ENCODE data around the gene HCN3. TPM values are rescaled to one million over a fixed set of nuclear protein-coding genes. Genes with fewer than 3 reads are reported as not detected.

Gene HCN3
- total RNA-seq, 1 experiment from 2014 or later, result 0.52 TPM

Other genes with a start within 250 kb of the HCN3 start
- not detected in 2 replicates for gene DCST2, start 243.7 kb upstream of the HCN3 start, total RNA-seq (2014; rRNA removed; shearing (Covaris generic))
- not detected in 2 replicates for gene DCST1, start 243.6 kb upstream of the HCN3 start, total RNA-seq (2014; rRNA removed; shearing (Covaris generic))
- gene ADAM15, start 226.1 kb upstream of the HCN3 start, total RNA-seq (2014; rRNA removed; shearing (Covaris generic)), result 51.8 and 64.3 TPM in 2 replicates
- gene EFNA4, start 213.7 kb upstream of the HCN3 start, total RNA-seq (2014; rRNA removed; shearing (Covaris generic)), result 24.4 and 26.9 TPM in 2 replicates
- 7.5 and 9.5 TPM in 2 replicates for gene EFNA3, start 198.6 kb upstream of the HCN3 start, total RNA-seq (2014; rRNA removed; shearing (Covaris generic))
- gene EFNA1, start 149.6 kb upstream of the HCN3 start, total RNA-seq (2014; rRNA removed; shearing (Covaris generic)), result 14.6 and 28.0 TPM in 2 replicates
- 35.8 and 40.5 TPM in 2 replicates for gene SLC50A1, start 141.6 kb upstream of the HCN3 start, total RNA-seq (2014; rRNA removed; shearing (Covaris generic))
- gene DPM3, start 136.9 kb upstream of the HCN3 start, total RNA-seq (2014; rRNA removed; shearing (Covaris generic)), result 53.2 and 72.4 TPM in 2 replicates
- 128 and 140 TPM in 2 replicates for gene KRTCAP2, start 104.2 kb upstream of the HCN3 start, total RNA-seq (2014; rRNA removed; shearing (Covaris generic))
- 0.37 and 1.1 TPM in 2 replicates for gene TRIM46, start 103.6 kb upstream of the HCN3 start, total RNA-seq (2014; rRNA removed; shearing (Covaris generic))
- gene THBS3, start 69.6 kb upstream of the HCN3 start, total RNA-seq (2014; rRNA removed; shearing (Covaris generic)), result 2.8 and 3.9 TPM in 2 replicates
- gene MTX1, start 68.8 kb upstream of the HCN3 start, total RNA-seq (2014; rRNA removed; shearing (Covaris generic)), result 79.5 and 82.1 TPM in 2 replicates
- 5.7 and 11.0 TPM in 2 replicates for gene ENTREP3, start 22.0 kb upstream of the HCN3 start, total RNA-seq (2014; rRNA removed; shearing (Covaris generic))
- gene SCAMP3, start 15.1 kb upstream of the HCN3 start, total RNA-seq (2014; rRNA removed; shearing (Covaris generic)), result 72.7 and 133 TPM in 2 replicates
- gene CLK2, start 4.0 kb upstream of the HCN3 start, total RNA-seq (2014; rRNA removed; shearing (Covaris generic)), result 13.7 and 14.6 TPM in 2 replicates
- not detected in 2 replicates for gene PKLR, start 24.0 kb downstream of the HCN3 start, total RNA-seq (2014; rRNA removed; shearing (Covaris generic))
- 218 and 266 TPM in 2 replicates for gene FDPS, start 31.4 kb downstream of the HCN3 start, total RNA-seq (2014; rRNA removed; shearing (Covaris generic))
- gene RUSC1, start 43.4 kb downstream of the HCN3 start, total RNA-seq (2014; rRNA removed; shearing (Covaris generic)), result 27.5 and 33.8 TPM in 2 replicates

Data from H4 (cell line).